ENCODE data around the gene LRBA.
"Not testable (repeated sequence)": the region's sequence is repeated elsewhere in the genome, so short reads cannot be mapped to it uniquely, and the experiment has no call there.

Gene LRBA

GRCh38 chr4:150543042-150543441 lies 472.0 kb downstream of the LRBA start:
- DNase-seq: no peak

GRCh38 chr4:150541681-150542080 lies 473.4 kb downstream of the LRBA start:
- no peak for DNase-seq

- no peak for DNase-seq
Measured at GRCh38 chr4:150540959-150541360, 474.1 kb downstream of the LRBA start.

- no peak for DNase-seq
Measured at GRCh38 chr4:150540536-150540935, 474.5 kb downstream of the LRBA start.

- not testable (repeated sequence) for DNase-seq
Measured at GRCh38 chr4:150537911-150538310, 477.2 kb downstream of the LRBA start.

GRCh38 chr4:150534818-150535217 lies 480.3 kb downstream of the LRBA start:
- no peak for DNase-seq

GRCh38 chr4:150533673-150534072 lies 481.4 kb downstream of the LRBA start:
- no peak for DNase-seq

- DNase-seq: no peak
Measured at GRCh38 chr4:150525321-150525868, 489.7 kb downstream of the LRBA start.

- no peak for DNase-seq
Measured at GRCh38 chr4:150518559-150518958, 496.5 kb downstream of the LRBA start.

GRCh38 chr4:150515135-150515534 lies 499.9 kb downstream of the LRBA start:
- DNase-seq: no peak

- no peak for DNase-seq
Measured at GRCh38 chr4:150514709-150515108, 500.4 kb downstream of the LRBA start.

- DNase-seq: no peak
Measured at GRCh38 chr4:150510176-150510865, 504.8 kb downstream of the LRBA start.

GRCh38 chr4:150507656-150508055 lies 507.4 kb downstream of the LRBA start:
- DNase-seq: not testable (repeated sequence)

- DNase-seq: no peak
Measured at GRCh38 chr4:150501983-150502382, 513.1 kb downstream of the LRBA start.

GRCh38 chr4:150501009-150501727 lies 513.9 kb downstream of the LRBA start:
- no peak for DNase-seq

- no peak for DNase-seq
Measured at GRCh38 chr4:150497612-150498011, 517.5 kb downstream of the LRBA start.

GRCh38 chr4:150495550-150495949 lies 519.5 kb downstream of the LRBA start:
- DNase-seq: no peak

GRCh38 chr4:150493851-150494250 lies 521.2 kb downstream of the LRBA start:
- DNase-seq: no peak

- DNase-seq: no peak
Measured at GRCh38 chr4:150491132-150492049, 523.7 kb downstream of the LRBA start.

GRCh38 chr4:150482581-150482980 lies 532.5 kb downstream of the LRBA start:
- no peak for DNase-seq

- no peak for DNase-seq
Measured at GRCh38 chr4:150479657-150480056, 535.4 kb downstream of the LRBA start.

GRCh38 chr4:150477869-150478268 lies 537.2 kb downstream of the LRBA start:
- DNase-seq: no peak

GRCh38 chr4:150476776-150477175 lies 538.3 kb downstream of the LRBA start:
- no peak for DNase-seq
